Measurements from ENCODE around the gene MDM2. TPM values are rescaled to one million over a fixed set of nuclear protein-coding genes. Genes with fewer than 3 reads are reported as not detected.

MDM2 gene
- total RNA-seq, 1 experiment from 2014 or later, result 159 TPM

- no peak overlapping the region for H3K9ac ChIP-seq (ENCODE audit: extremely low read depth, insufficient read length, low read length)
- H3K9me3 ChIP-seq (ENCODE audit: control insufficient read depth, low read depth, low read length), result no peaks in the 10 kb centered on the region
- no peak overlapping the region for H3K14ac ChIP-seq (ENCODE audit: insufficient read depth, low read length)
- H2BK12ac ChIP-seq (ENCODE audit: insufficient read length, low read depth, low read length), result no peak overlapping the region
- Mint-ChIP-seq H3K4me1 (no peaks in the 10 kb centered on the region), H3K4me3 (no peak overlapping the region), H3K9me3 (no peaks in the 10 kb centered on the region), H3K36me3 (ENCODE audit: insufficient read depth in 1 of 3, low read depth in 3 of 3) (no peaks in the 10 kb centered on the region; a peak in 1 of 7 replicates), H3K27me3 (ENCODE audit: low read depth) (no peaks in the 10 kb centered on the region), H3K27ac (no peak overlapping the region)
- H3K79me2 ChIP-seq (ENCODE audit: insufficient read depth, low read length), result no peaks in the 10 kb centered on the region
- no peak overlapping the region for H2BK120ac ChIP-seq (ENCODE audit: low read depth, low read length, poor library complexity, severe bottlenecking)
- H3K23me2 ChIP-seq (ENCODE audit: insufficient read length, low read depth, low read length, poor library complexity, severe bottlenecking), result no peaks in the 10 kb centered on the region
- H4K91ac ChIP-seq (ENCODE audit: insufficient read length, low read depth, low read length), result no peak overlapping the region
- H4K5ac ChIP-seq (ENCODE audit: insufficient read length, low read depth, low read length), result no peak overlapping the region
- H4K20me1 ChIP-seq (ENCODE audit: control insufficient read depth, insufficient read depth, insufficient read length), result no peaks in the 10 kb centered on the region
- no peak overlapping the region for H3T11ph ChIP-seq (ENCODE audit: low read length)
- no peak for DNase-seq
- H3K4me2 ChIP-seq (ENCODE audit: insufficient read depth, insufficient read length, low read length), result no peak overlapping the region
- no peaks in the 10 kb centered on the region for H3K4me1 ChIP-seq (ENCODE audit: insufficient read depth, low read length)
- H2AFZ ChIP-seq (ENCODE audit: low read length), result no peak overlapping the region
- no peak overlapping the region for H3K18ac ChIP-seq (ENCODE audit: insufficient read length, low read depth, low read length)
- no peak overlapping the region for H2AK5ac ChIP-seq (ENCODE audit: insufficient read length, low read length)
- no peak overlapping the region for H4K8ac ChIP-seq (replicated peaks; ENCODE audit: insufficient read length, low read depth, low read length)
- no CpG with 5 or more reads among the region's 7 CpGs for WGBS (ENCODE audit: extremely low coverage, insufficient read length, low lambda C conversion rate)
- no peaks in the 10 kb centered on the region for H3K79me1 ChIP-seq (ENCODE audit: insufficient read depth, low read depth, low read length, poor library complexity, severe bottlenecking)
- H3K23ac ChIP-seq (ENCODE audit: insufficient read length, low read depth, low read length), result no peak overlapping the region
- no peak for TF ChIP-seq CTCF (conservative IDR thresholded peaks at IDR 0.05)
- no peaks in the 10 kb centered on the region for H3K27me3 ChIP-seq (ENCODE audit: insufficient read depth, low read length)
- H2BK15ac ChIP-seq (ENCODE audit: low read depth, low read length), result no peak overlapping the region
- no peak overlapping the region for H3K56ac ChIP-seq (ENCODE audit: insufficient read length, low read depth, low read length)
- H2BK5ac ChIP-seq (ENCODE audit: insufficient read length, low read length), result no peak overlapping the region
- no peak overlapping the region for H3K4ac ChIP-seq (ENCODE audit: low read depth, low read length)
- H2BK20ac ChIP-seq (ENCODE audit: low read depth, low read length, poor library complexity, severe bottlenecking), result no peak overlapping the region
- H3K27ac ChIP-seq (ENCODE audit: insufficient read length, low read depth, low read length), result no peak overlapping the region
Measured at GRCh38 chr12:68775121-68775630, 32.8 kb upstream of the MDM2 start.
